Endothelial cell of umbilical vein (primary cell): ENCODE results near the gene INMT.

Source experiments
- CTCF ChIP-seq, 2 donors: IDR thresholded peaks; 1 replicate in 1 of 2; 2 replicates in 1 of 2; pipeline ENCODE4 v1.5.1; 2011; ENCODE audit warnings: low read length in 2 of 2, mild to moderate bottlenecking in 2 of 2, moderate library complexity in 2 of 2, control low read depth in 1 of 2, inconsistent platforms in 1 of 2, low read depth in 1 of 2; ENCODE audit not compliant: insufficient read depth in 1 of 2; ENCODE audit errors: extremely low read depth in 1 of 2
- EZH2 ChIP-seq: IDR thresholded peaks from 2 replicates; pipeline ENCODE4 v1.6.1; 2012; ENCODE audit warnings: borderline replicate concordance, low read depth, mild to moderate bottlenecking, moderate library complexity, low read length, inconsistent platforms; ENCODE audit not compliant: severe bottlenecking
- FOS ChIP-seq: IDR thresholded peaks from 2 replicates; pipeline ENCODE4 v1.6.1; 2011; ENCODE audit warnings: mild to moderate bottlenecking, low read length, moderate library complexity, borderline replicate concordance; ENCODE audit not compliant: insufficient read depth
- POLR2A ChIP-seq: IDR thresholded peaks from 2 replicates; pipeline ENCODE4 v1.6.1; 2012; ENCODE audit warnings: low read depth, mild to moderate bottlenecking, control low read depth, low read length
- POLR2AphosphoS5 ChIP-seq: IDR thresholded peaks from 2 replicates; pipeline ENCODE4 v1.6.1; 2012; ENCODE audit warnings: low read depth, mild to moderate bottlenecking, control low read depth, low read length, moderate library complexity; ENCODE audit not compliant: insufficient read depth

DNA sequence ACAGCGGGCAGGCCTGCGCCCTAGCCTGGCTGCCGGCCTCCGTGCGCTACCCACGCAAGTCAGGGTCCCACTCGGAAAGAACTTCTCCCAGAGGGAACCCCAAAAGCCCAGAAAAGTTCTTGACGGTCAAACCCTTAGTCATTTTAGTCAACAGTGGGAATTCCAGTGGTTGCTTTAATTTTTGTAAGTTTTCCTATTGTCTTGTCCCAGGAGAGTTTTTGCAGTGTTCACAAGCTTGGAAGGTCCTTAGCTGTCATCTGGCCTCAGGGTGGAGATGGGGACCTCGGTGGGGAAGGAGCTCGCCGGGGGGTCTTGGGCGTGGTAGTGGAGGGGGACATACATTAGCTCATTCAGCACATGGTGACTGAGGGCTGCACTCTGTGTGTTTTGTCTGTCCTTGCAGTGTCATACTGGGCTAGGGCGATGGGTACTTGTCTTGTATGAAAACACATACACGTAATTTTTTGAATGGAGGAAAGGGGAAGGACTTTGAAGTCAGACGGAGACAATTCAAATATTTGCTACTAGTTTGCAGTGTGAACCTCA is 20.0 kb downstream of the INMT start:
- TF ChIP-seq POLR2A, result no peak
- TF ChIP-seq CTCF (IDR thresholded peaks at IDR 0.05; ENCODE audit: extremely low read depth in 1 of 2, insufficient read depth in 1 of 2, low read depth in 1 of 2, low read length in 2 of 2), result no peak
- TF ChIP-seq EZH2, result no peak
- TF ChIP-seq POLR2AphosphoS5, result no peak
- no peak for TF ChIP-seq FOS
